ENCODE measurements around the gene UPP2. TPM values are rescaled to one million over a fixed set of nuclear protein-coding genes. Genes with fewer than 3 reads are reported as not detected.

UPP2 gene
- total RNA-seq, 1 experiment from 2014 or later: not detected

DNA sequence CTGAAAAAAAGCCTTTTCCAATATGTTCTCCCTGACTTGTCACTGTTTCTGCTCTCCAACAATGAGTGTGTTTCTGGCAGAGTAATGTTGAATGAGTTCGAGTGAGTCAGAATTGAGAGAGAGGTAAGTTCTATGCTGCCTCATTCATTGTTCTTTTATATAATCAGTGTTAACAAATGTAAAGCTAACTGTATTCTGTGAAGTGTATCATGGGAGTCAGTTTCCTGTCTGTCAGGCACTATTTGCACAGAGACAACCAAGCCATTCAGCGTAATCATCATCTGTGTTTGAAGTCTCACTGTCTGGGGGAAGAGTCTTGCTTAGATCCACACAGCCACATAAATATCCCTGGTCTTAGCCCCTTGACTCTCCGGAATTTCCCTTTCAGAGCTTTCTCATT lies 22.0 kb upstream of the UPP2 start:
- H2AFZ ChIP-seq: no peak overlapping the region
- H3K9me3 ChIP-seq (ENCODE audit: insufficient read depth, low read depth): no peaks in the 10 kb centered on the region
- TF ChIP-seq EZH2 (IDR thresholded peaks at IDR 0.05; ENCODE audit: low read depth): no peak
- TF ChIP-seq, protein P1, sequence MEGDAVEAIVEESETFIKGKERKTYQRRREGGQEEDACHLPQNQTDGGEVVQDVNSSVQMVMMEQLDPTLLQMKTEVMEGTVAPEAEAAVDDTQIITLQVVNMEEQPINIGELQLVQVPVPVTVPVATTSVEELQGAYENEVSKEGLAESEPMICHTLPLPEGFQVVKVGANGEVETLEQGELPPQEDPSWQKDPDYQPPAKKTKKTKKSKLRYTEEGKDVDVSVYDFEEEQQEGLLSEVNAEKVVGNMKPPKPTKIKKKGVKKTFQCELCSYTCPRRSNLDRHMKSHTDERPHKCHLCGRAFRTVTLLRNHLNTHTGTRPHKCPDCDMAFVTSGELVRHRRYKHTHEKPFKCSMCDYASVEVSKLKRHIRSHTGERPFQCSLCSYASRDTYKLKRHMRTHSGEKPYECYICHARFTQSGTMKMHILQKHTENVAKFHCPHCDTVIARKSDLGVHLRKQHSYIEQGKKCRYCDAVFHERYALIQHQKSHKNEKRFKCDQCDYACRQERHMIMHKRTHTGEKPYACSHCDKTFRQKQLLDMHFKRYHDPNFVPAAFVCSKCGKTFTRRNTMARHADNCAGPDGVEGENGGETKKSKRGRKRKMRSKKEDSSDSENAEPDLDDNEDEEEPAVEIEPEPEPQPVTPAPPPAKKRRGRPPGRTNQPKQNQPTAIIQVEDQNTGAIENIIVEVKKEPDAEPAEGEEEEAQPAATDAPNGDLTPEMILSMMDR (conservative IDR thresholded peaks at IDR 0.05): no peak
- no peak overlapping the region for H3K27ac ChIP-seq
- no peaks in the 10 kb centered on the region for H3K36me3 ChIP-seq (ENCODE audit: low read depth)
- no peaks in the 10 kb centered on the region for H3K79me2 ChIP-seq (ENCODE audit: low read depth)
- ChIA-PET CTCF (no interaction called here), POLR2A (ENCODE audit: unreplicated experiment) (interaction anchor here (0.7 kb wide), 1 partner anchor 380 kb away, joined by 6 read pairs; no protein-coding TSS in a partner anchor)
- intact Hi-C loops (cut with micrococcal nuclease; ENCODE audit: unreplicated experiment): no loop called here
- no peaks in the 10 kb centered on the region for H4K20me1 ChIP-seq (ENCODE audit: insufficient read depth)
- H3F3A ChIP-seq (ENCODE audit: insufficient read depth, low read depth): no peaks in the 10 kb centered on the region
- H3K4me2 ChIP-seq: no peak overlapping the region
- no TSS peak for BruUV-seq (replicated peaks)
- no peak for DNase-seq
- H3K4me3 ChIP-seq: no peak overlapping the region
- H3K9me2 ChIP-seq (ENCODE audit: insufficient read depth): no peaks in the 10 kb centered on the region
- H3K4me1 ChIP-seq (replicated peaks; ENCODE audit: insufficient read depth): no peaks in the 10 kb centered on the region
- H3K27me3 ChIP-seq (ENCODE audit: insufficient read depth, low read depth): no peaks in the 10 kb centered on the region

DNA sequence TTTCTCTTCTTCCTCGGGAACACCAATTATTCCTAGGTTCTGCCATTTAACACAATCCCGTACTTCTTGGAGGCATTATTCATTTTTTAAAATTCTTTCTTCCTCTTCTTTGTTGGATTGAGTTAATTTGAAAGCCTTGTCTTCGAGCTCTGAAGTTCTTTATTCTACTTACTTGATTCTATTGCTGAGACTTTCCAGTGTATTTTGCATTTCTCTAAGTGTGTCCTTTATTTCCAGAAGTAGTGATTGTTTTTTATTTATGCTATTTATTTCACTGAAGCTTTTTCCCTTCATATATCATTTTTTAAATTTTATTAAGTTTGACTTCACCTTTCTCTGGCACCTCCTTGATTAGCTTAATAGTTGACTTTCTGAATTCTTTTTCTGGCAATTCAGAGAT lies 13.6 kb upstream of the UPP2 start:
- POLR2A ChIA-PET (ENCODE audit: unreplicated experiment): no interaction called here
- BruUV-seq (replicated peaks): no TSS peak

DNA sequence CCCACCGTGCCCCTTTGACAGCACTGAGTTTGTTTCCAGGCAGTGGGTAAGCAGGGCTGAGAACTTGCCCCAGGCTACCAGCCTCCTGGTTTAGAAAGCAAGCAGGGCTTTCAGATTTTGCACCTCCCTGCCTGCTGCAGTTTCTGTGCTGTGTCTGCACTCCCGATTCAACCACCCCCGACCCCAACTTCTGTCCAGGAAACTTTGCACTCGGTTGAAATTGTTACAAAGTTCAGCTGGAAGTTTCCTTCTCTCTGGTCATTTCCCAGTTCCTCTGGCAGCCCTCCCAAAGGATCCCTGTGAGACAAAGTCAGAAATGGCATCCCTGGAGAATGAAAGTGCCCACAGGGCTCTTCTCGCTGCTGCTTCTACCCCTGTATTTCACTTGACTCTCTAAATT lies 12.4 kb upstream of the UPP2 start:
- Histone ChIP-seq H4K20me1 (ENCODE audit: insufficient read depth) (no peaks in the 10 kb centered on the region), H3K9me2 (ENCODE audit: insufficient read depth) (no peaks in the 10 kb centered on the region), H3K36me3 (ENCODE audit: low read depth) (no peaks in the 10 kb centered on the region), H3F3A (ENCODE audit: insufficient read depth, low read depth) (no peaks in the 10 kb centered on the region), H3K4me1 (replicated peaks; ENCODE audit: insufficient read depth) (no peaks in the 10 kb centered on the region), H3K9me3 (ENCODE audit: insufficient read depth, low read depth) (no peaks in the 10 kb centered on the region), H2AFZ (no peak overlapping the region), H3K27ac (no peak overlapping the region), H3K4me3 (no peak overlapping the region), H3K79me2 (ENCODE audit: low read depth) (no peaks in the 10 kb centered on the region), H3K4me2 (no peak overlapping the region), H3K27me3 (ENCODE audit: insufficient read depth, low read depth) (no peaks in the 10 kb centered on the region)
- DNase-seq: no peak
- intact Hi-C loops (cut with micrococcal nuclease; ENCODE audit: unreplicated experiment): no loop called here
- POLR2A ChIA-PET (ENCODE audit: unreplicated experiment): no interaction called here
- no TSS peak for BruUV-seq (replicated peaks)
- TF ChIP-seq EZH2 (IDR thresholded peaks at IDR 0.05; ENCODE audit: low read depth): no peak
- TF ChIP-seq, protein P1 (conservative IDR thresholded peaks at IDR 0.05): no peak
- CTCF ChIA-PET: no interaction called here

More for the DNA sequence above, 13.6 kb upstream of the UPP2 start:
- H3K4me2 ChIP-seq: no peak overlapping the region
- H3K79me2 ChIP-seq (ENCODE audit: low read depth): no peaks in the 10 kb centered on the region
- no peak overlapping the region for H3K27ac ChIP-seq
- no peaks in the 10 kb centered on the region for H3F3A ChIP-seq (ENCODE audit: insufficient read depth, low read depth)
- H3K27me3 ChIP-seq (ENCODE audit: insufficient read depth, low read depth): no peaks in the 10 kb centered on the region
- H3K9me2 ChIP-seq (ENCODE audit: insufficient read depth): no peaks in the 10 kb centered on the region
- H3K4me1 ChIP-seq (replicated peaks; ENCODE audit: insufficient read depth): no peaks in the 10 kb centered on the region
- no peaks in the 10 kb centered on the region for H4K20me1 ChIP-seq (ENCODE audit: insufficient read depth)
- H2AFZ ChIP-seq: no peak overlapping the region
- H3K36me3 ChIP-seq (ENCODE audit: low read depth): no peaks in the 10 kb centered on the region
- CTCF ChIA-PET: no interaction called here
- H3K9me3 ChIP-seq (ENCODE audit: insufficient read depth, low read depth): no peaks in the 10 kb centered on the region
- DNase-seq: no peak
- intact Hi-C loops (cut with micrococcal nuclease; ENCODE audit: unreplicated experiment): no loop called here
- H3K4me3 ChIP-seq: no peak overlapping the region
- TF ChIP-seq, protein P1 (conservative IDR thresholded peaks at IDR 0.05): no peak
- no peak for TF ChIP-seq EZH2 (IDR thresholded peaks at IDR 0.05; ENCODE audit: low read depth)
